GM21423 (cell line): ENCODE results near the gene PRKCQ.

ENCODE experiments used
- ATAC-seq: cut with Tn5 transposase; IDR thresholded peaks from one replicate; pipeline ENCODE4 v1.9.1; 2021; ENCODE audit warnings: mild to moderate bottlenecking, moderate library complexity; ENCODE audit not compliant: unreplicated experiment

The PRKCQ gene

GRCh38 chr10:6579904-6580278 lies at the start of gene PRKCQ:
Gene PRKCQ (minus strand): TSS chr10:6580276. CDS start chr10:6515135, 65,141 bp downstream.
- peak; percentile 30 for ATAC-seq

GRCh38 chr10:6625428-6625827 lies 45.4 kb upstream of the PRKCQ start:
- ATAC-seq: no peak

GRCh38 chr10:6624392-6624791 lies 44.3 kb upstream of the PRKCQ start:
- ATAC-seq: no peak

- ATAC-seq: no peak
These were observed 42.8 kb upstream of the PRKCQ start for GRCh38 chr10:6622921-6623320.

- ATAC-seq: no peak
These were observed 41.5 kb upstream of the PRKCQ start for GRCh38 chr10:6621536-6621935.

GRCh38 chr10:6619660-6620059 lies 39.6 kb upstream of the PRKCQ start:
- no peak for ATAC-seq

- ATAC-seq: no peak
These were observed 38.3 kb upstream of the PRKCQ start for GRCh38 chr10:6618340-6618739.

GRCh38 chr10:6617309-6618076 lies 37.4 kb upstream of the PRKCQ start:
- no peak for ATAC-seq

GRCh38 chr10:6615971-6616370 lies 35.9 kb upstream of the PRKCQ start:
- ATAC-seq: no peak

GRCh38 chr10:6612371-6612770 lies 32.3 kb upstream of the PRKCQ start:
- ATAC-seq: no peak

- no peak for ATAC-seq
These were observed 30.6 kb upstream of the PRKCQ start for GRCh38 chr10:6610647-6611046.

GRCh38 chr10:6609625-6610024 lies 29.5 kb upstream of the PRKCQ start:
- ATAC-seq: no peak

- no peak for ATAC-seq
These were observed 27.7 kb upstream of the PRKCQ start for GRCh38 chr10:6607778-6608177.

GRCh38 chr10:6607182-6607581 lies 27.1 kb upstream of the PRKCQ start:
- no peak for ATAC-seq

GRCh38 chr10:6603142-6604125 lies 23.4 kb upstream of the PRKCQ start:
- no peak for ATAC-seq

- no peak for ATAC-seq
These were observed 22.6 kb upstream of the PRKCQ start for GRCh38 chr10:6602700-6603084.

GRCh38 chr10:6602026-6602699 lies 22.1 kb upstream of the PRKCQ start:
- ATAC-seq: no peak

- no peak for ATAC-seq
These were observed 21.2 kb upstream of the PRKCQ start for GRCh38 chr10:6601246-6601805.

GRCh38 chr10:6600224-6600987 lies 20.3 kb upstream of the PRKCQ start:
- no peak for ATAC-seq

GRCh38 chr10:6598679-6599078 lies 18.6 kb upstream of the PRKCQ start:
- no peak for ATAC-seq
